AG10803 (cell line): ENCODE results near the gene HS3ST2.

ENCODE experiments used
- DNase-seq: peaks from one replicate; pipeline ENCODE4 v3.0.0; 2010; ENCODE audit warnings: low read depth
- H3K4me3 ChIP-seq: 2 replicates; pipeline ENCODE4 v1.5.1; 2011; ENCODE audit warnings: mild to moderate bottlenecking, low read length, control low read depth
- CTCF ChIP-seq: conservative IDR thresholded peaks from 2 replicates; pipeline ENCODE4 v1.5.1; 2011; ENCODE audit warnings: mild to moderate bottlenecking, low read length, control low read depth, inconsistent platforms

The HS3ST2 gene

GRCh38 chr16:22927306-22927705 lies 113.3 kb downstream of the HS3ST2 start:
- TF ChIP-seq CTCF, result no peak
- DNase-seq, result no peak
- H3K4me3 ChIP-seq, result no peak overlapping the region

- DNase-seq, result no peak
- TF ChIP-seq CTCF, result no peak
- no peak overlapping the region for H3K4me3 ChIP-seq
These were observed 115.0 kb downstream of the HS3ST2 start for GRCh38 chr16:22928882-22929435.

DNA sequence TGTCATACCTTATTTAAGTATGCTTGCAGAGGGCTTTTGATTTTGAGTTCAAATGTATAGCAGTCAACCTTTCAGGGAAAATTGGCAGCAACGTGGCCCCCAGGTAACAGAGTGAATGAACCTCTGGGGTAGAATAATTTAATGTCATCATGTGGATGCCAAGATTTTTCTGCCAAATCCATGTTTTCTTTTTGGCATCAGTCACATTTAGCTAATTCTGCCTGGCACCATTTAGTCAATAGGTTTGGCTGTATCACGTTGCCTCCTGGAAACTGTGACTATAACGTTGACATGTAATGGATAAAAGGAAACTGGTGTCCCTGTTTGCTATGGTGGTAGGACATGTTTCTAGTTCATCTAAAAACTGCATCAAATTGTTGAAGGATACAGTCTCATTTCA lies 115.5 kb downstream of the HS3ST2 start:
- TF ChIP-seq CTCF, result no peak
- no peak overlapping the region for H3K4me3 ChIP-seq
- DNase-seq, result no peak

DNA sequence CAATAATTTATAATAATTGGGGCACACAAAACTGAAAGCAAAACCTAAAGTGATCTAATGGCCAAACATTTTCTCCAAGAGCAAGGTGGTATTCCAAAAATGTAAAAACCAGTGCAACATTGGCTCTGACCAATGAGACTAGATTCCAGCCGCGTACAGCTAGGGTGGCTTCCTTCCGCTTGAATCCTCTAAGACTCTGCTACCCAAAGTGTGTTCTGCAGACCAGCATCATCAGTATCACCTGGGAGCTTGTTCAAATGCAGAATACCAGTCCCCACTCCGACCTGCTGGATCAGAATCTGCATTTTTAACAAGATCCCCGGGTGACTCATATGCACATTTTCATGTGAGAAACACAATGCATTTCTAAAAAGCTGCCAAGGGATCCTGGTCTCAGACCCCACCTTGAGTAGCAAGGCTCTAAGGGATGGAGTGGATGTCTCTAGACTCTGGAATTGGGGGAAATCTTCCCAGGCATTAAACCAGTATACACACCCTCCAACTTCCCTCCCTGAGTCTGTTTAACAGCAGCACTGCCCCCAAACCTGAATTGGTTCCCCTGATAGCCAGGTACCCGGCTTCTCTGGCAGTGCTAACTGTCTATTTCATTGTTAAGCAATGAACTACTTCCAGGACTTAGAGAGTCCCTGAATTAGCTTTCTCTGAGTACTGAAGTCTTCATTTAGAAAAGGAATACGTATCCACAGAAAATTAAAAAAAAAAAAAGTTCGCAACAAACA lies 118.2 kb downstream of the HS3ST2 start:
- no peak for TF ChIP-seq CTCF
- DNase-seq, result no peak
- H3K4me3 ChIP-seq, result no peak overlapping the region

DNA sequence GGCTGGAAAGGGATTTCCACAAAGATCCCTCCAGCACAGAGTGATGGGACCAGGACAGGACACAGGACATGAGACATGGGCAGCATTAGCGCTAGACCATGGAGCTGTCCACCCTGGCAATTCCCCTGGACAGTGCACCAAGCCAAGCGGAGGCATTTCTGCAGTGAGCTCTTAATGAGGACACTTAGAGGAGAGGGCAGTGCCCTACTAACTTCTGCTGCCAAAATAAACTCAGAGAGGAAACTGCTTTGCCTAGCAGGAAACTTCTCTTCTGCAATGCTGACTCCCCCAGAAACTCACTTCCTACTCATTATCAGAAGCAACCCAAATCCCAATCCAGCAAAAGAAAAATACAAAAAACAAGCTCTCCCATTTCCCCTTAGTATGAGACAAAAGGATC lies 119.2 kb downstream of the HS3ST2 start:
- TF ChIP-seq CTCF, result no peak
- H3K4me3 ChIP-seq, result no peak overlapping the region
- DNase-seq, result no peak

DNA sequence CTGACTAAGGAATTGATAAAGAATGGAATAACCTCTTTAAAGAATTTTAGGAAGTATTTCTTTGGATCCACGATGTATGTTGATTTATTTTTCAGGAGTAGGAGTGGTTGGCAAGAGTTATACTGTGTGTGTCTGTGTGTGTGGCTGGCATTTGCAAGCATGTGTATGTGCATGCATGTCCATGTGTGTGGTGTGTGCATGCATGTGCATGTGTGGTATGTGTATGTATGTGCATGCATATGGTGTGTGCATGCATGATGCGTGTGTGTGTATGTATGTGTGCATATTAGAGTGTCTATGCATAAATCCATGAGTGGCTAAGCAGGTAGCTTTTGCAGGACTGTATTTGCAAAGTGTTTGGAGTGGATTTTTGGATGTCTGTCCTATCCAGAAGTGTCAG lies 120.8 kb downstream of the HS3ST2 start:
- no peak for TF ChIP-seq CTCF
- no peak for DNase-seq
- H3K4me3 ChIP-seq, result no peak overlapping the region

GRCh38 chr16:22937169-22937568 lies 123.2 kb downstream of the HS3ST2 start:
- no peak for TF ChIP-seq CTCF
- no peak for DNase-seq
- no peak overlapping the region for H3K4me3 ChIP-seq
